ENCODE results near the gene NRBP1. TPM values are rescaled to one million over a fixed set of nuclear protein-coding genes. Genes with fewer than 3 reads are reported as not detected.

The NRBP1 gene
- total RNA-seq, 2 donors from 2014 or later: 141 to 153 TPM

- H3K36me3 Mint-ChIP-seq (ENCODE audit: low read depth): peaks cover 20% of the 10 kb centered on the region
- WGBS, 2 experiments (ENCODE audit: insufficient coverage in 1 of 2, insufficient read length in 1 of 2): 4 to 5% methylated on average over 51 to 82 of the region's 82 CpGs
- peak within 1 kb of the TSS; percentile 94 for H3K4me3 ChIP-seq (ENCODE audit: low read length)
- no peaks in the 10 kb centered on the region for H3K4me1 ChIP-seq (ENCODE audit: control insufficient read depth, insufficient read depth, low read length)
- peak within 1 kb of the TSS; percentile 84 for H3K27ac Mint-ChIP-seq
- H3K27ac ChIP-seq (ENCODE audit: low read depth, low read length): peak within 1 kb of the TSS; percentile 84
- peaks cover 12% of the 10 kb centered on the region for H3K4me1 Mint-ChIP-seq
- peaks cover 9% of the 10 kb centered on the region for H3K27me3 ChIP-seq (ENCODE audit: control insufficient read depth, insufficient read depth, low read length, poor library complexity, severe bottlenecking)
- peaks cover 7% of the 10 kb centered on the region for H3K9me3 Mint-ChIP-seq
- TF ChIP-seq CTCF (conservative IDR thresholded peaks at IDR 0.05): no peak
- H3K9ac ChIP-seq (ENCODE audit: extremely low read depth, low read length, poor library complexity, severe bottlenecking): peak within 1 kb of the TSS; percentile 80
- H3K4me3 Mint-ChIP-seq: peak within 1 kb of the TSS; percentile 78
- H3K36me3 ChIP-seq (ENCODE audit: control insufficient read depth, insufficient read depth, low read length): peaks cover 13% of the 10 kb centered on the region
- H3K27me3 Mint-ChIP-seq (ENCODE audit: insufficient read depth): peaks cover 1% of the 10 kb centered on the region
- H3K9me3 ChIP-seq (ENCODE audit: control insufficient read depth, low read length): no peaks in the 10 kb centered on the region
- DNase-seq: peak; percentile 98
These were observed 18.9 kb upstream of the NRBP1 start, which contains the start of gene PPM1G for GRCh38 chr2:27409321-27410073. TSS of gene PPM1G (minus strand) at chr2:27409591. CDS start at chr2:27409422, 169 bp downstream.

- no peak for DNase-seq
- 81 to 92% methylated on average over 6 to 7 of the region's 9 CpGs for WGBS, 2 experiments (ENCODE audit: insufficient coverage in 1 of 2, insufficient read length in 1 of 2)
- H3K4me3 Mint-ChIP-seq: no peak overlapping the region
- no peak for TF ChIP-seq CTCF (conservative IDR thresholded peaks at IDR 0.05)
- H3K36me3 ChIP-seq (ENCODE audit: control insufficient read depth, insufficient read depth, low read length): no peaks in the 10 kb centered on the region
- no peak overlapping the region for H3K27ac ChIP-seq (ENCODE audit: low read depth, low read length)
- H3K27me3 Mint-ChIP-seq (ENCODE audit: insufficient read depth): peaks cover 1% of the 10 kb centered on the region
- peaks cover 2% of the 10 kb centered on the region for H3K36me3 Mint-ChIP-seq (ENCODE audit: low read depth)
- no peak overlapping the region for H3K4me3 ChIP-seq (ENCODE audit: low read length)
- H3K9ac ChIP-seq (ENCODE audit: extremely low read depth, low read length, poor library complexity, severe bottlenecking): no peak overlapping the region
- H3K9me3 Mint-ChIP-seq: peaks cover 7% of the 10 kb centered on the region
- H3K4me1 Mint-ChIP-seq: peaks cover 3% of the 10 kb centered on the region
- no peaks in the 10 kb centered on the region for H3K4me1 ChIP-seq (ENCODE audit: control insufficient read depth, insufficient read depth, low read length)
- H3K27ac Mint-ChIP-seq: no peak overlapping the region
- peaks cover 9% of the 10 kb centered on the region for H3K27me3 ChIP-seq (ENCODE audit: control insufficient read depth, insufficient read depth, low read length, poor library complexity, severe bottlenecking)
- H3K9me3 ChIP-seq (ENCODE audit: control insufficient read depth, low read length): no peaks in the 10 kb centered on the region
These were observed 15.8 kb upstream of the NRBP1 start for GRCh38 chr2:27412419-27413152.

GRCh38 chr2:27416151-27416550 is 12.3 kb upstream of the NRBP1 start:
- H3K4me1 Mint-ChIP-seq: no peaks in the 10 kb centered on the region

More at GRCh38 chr2:27416151-27416550, 12.3 kb upstream of the NRBP1 start:
- H3K27ac ChIP-seq (ENCODE audit: low read depth, low read length): no peak overlapping the region
- TF ChIP-seq CTCF (conservative IDR thresholded peaks at IDR 0.05): no peak
- WGBS, 2 experiments (ENCODE audit: insufficient coverage in 1 of 2, insufficient read length in 1 of 2): 90 to 93% methylated on average over 6 of the region's 6 CpGs
- H3K4me1 ChIP-seq (ENCODE audit: control insufficient read depth, insufficient read depth, low read length): no peaks in the 10 kb centered on the region
- DNase-seq: no peak
- peaks cover 9% of the 10 kb centered on the region for H3K27me3 ChIP-seq (ENCODE audit: control insufficient read depth, insufficient read depth, low read length, poor library complexity, severe bottlenecking)
- H3K4me3 ChIP-seq (ENCODE audit: low read length): no peak overlapping the region
- Mint-ChIP-seq H3K9me3 (peaks cover 2% of the 10 kb centered on the region), H3K27ac (no peak overlapping the region), H3K27me3 (ENCODE audit: insufficient read depth) (peaks cover 1% of the 10 kb centered on the region), H3K36me3 (ENCODE audit: low read depth) (no peaks in the 10 kb centered on the region), H3K4me3 (no peak overlapping the region)
- H3K9ac ChIP-seq (ENCODE audit: extremely low read depth, low read length, poor library complexity, severe bottlenecking): no peak overlapping the region
- H3K9me3 ChIP-seq (ENCODE audit: control insufficient read depth, low read length): no peaks in the 10 kb centered on the region
- no peaks in the 10 kb centered on the region for H3K36me3 ChIP-seq (ENCODE audit: control insufficient read depth, insufficient read depth, low read length)
